Measurements from ENCODE around the gene CALCB. TPM values are rescaled to one million over a fixed set of nuclear protein-coding genes. Genes with fewer than 3 reads are reported as not detected.

CALCB gene, protein sequence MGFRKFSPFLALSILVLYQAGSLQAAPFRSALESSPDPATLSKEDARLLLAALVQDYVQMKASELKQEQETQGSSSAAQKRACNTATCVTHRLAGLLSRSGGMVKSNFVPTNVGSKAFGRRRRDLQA
- total RNA-seq: not detected in 2 replicates

DNA sequence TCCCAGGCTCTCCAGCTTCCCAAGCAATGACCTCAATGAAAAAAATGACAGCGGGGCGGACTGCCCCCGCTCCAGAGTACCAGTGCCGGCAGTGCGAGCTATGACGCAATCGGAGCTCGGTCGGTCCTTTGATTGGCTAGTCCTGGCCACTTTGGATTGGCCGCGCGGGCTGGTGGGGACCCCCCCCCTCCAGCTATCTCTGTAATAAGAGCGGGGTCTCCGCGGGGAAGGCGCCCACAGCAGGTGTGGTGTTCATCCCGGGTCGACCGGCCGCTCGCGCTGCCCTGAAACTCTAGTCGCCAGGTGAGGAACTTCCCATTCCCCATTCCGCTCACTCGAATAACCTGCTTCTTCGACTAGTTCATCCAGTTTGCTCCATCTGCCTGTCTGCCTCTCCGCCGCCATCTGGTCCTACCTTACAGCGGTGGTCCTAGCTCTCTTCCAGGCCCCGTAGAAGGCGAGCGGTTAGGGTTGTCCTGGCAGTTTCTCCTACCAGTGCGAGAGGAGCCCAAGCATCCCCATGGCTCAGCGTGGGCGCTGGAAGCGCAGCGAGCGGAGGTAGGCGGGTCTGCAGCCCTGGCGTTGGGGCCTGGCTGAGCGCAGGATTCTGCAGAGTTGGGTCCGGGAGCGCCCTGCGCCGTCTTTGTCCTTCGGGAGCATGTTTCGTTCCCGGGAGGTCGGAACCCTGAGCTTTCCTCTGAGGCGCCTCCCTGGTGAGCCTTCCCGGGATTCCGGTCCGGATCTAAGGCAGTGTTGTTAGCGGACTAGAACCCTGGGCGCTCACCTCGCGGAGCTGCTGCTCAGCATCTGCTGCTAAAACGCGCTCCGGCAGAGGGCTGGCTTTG is at the start of gene CALCB:
TSS of gene CALCB (plus strand) at position 233 of the 845 bp plus-strand sequence. CDS start 1,126 bp downstream, outside the sequence.

DNA sequence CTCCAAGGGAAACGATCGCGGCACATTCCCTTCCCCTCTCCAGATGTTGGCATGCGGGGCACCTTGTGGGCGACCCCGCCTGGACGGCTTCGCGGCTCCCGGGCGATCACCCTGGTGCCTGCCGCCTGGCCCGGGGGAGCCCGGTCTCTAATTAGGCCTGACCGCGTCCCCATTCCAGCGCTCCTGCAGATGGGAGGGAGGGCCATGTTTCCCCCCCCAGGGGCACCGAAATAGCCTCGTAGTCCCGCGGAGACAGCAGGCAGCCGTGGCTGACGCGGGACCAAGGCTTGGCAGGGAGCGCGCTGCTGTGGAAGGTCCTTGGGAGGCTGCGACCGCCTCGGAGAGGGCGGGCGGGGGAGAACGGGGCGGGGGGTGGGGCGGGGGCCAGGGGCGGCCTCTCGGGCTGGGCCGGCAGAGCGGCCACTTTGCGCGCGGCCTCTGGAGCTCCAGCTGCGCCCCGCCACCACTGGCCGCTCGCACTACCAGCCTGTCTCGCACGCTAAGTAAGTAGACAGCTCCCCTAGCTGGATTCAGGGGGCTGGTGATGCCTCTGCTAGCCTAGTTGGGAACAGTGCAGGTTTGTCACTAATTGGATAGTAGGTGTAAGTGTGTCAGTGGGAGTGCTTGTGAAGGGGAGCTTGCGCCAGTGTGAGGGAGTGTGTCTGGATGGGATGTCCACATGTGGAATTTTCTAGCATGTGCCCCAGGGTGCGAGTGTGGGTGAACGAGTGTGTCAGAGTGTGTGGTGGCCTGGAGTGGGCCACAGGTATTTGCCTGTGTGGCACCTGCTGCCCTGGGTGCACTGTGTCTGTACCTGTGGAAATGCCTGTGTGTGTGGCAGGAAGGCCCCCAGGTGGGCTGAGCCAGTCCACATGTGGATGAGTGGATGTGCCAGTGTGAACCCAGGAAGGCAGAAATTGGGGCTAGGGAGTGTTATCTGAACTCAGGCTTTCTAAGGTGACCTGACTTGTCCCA is 41.4 kb downstream of the CALCB start, which contains the start of gene INSC:
TSS of gene INSC (plus strand) at position 423 of the 975 bp plus-strand sequence. CDS start 34,252 bp downstream, outside the sequence.

Other genes with a start within 250 kb of the CALCB start
- 5.9 and 8.4 TPM in 2 replicates for gene CYP2R1, start 181.4 kb upstream of the CALCB start, total RNA-seq
- gene CALCA, start 101.2 kb upstream of the CALCB start, total RNA-seq: not detected in 2 replicates
- gene INSC, start 41.3 kb downstream of the CALCB start, total RNA-seq: 0.17 and 0.46 TPM in 2 replicates

Measured in smooth muscle cell of the pulmonary artery (primary cell).